Body of pancreas (tissue), 4 donors: Measurements from ENCODE around the gene GMEB2.

Source experiments
- CTCF ChIP-seq, 7 experiments: fragments of 450-650 bp in 4 of 7; fragments of 200-600 bp in 3 of 7; sonication (generic) in 3 of 7; IDR thresholded peaks; one replicate each; pipeline ENCODE4 v1.5.1; 2016 to 2019; ENCODE audit warnings: antibody characterized with exemption in 7 of 7
- POLR2A ChIP-seq, 3 donors: fragments of 450-650 bp; IDR thresholded peaks; one replicate each; pipeline ENCODE4 v1.6.1; 2016; ENCODE audit warnings: antibody characterized with exemption in 3 of 3, mild to moderate bottlenecking in 2 of 3

GRCh38 chr20:63672666-63673065 is 45.8 kb upstream of the GMEB2 start:
- TF ChIP-seq POLR2A (IDR thresholded peaks at IDR 0.05) = no peak
- no peak for TF ChIP-seq CTCF (IDR thresholded peaks at IDR 0.05)
